Keratinocyte (primary cell): ENCODE measurements around the gene DIPK1A. TPM values are rescaled to one million over a fixed set of nuclear protein-coding genes. Genes with fewer than 3 reads are reported as not detected.

ENCODE experiments used
- DNase-seq: peaks from one replicate; pipeline ENCODE4 v3.0.0-alpha.2; 2011; ENCODE audit warnings: low read depth, missing footprints, low spot score
- FAIRE-seq: peaks from 2 replicates; lab custom pipeline; 2011; peaks lifted over from hg19 to GRCh38; lab: Jason Lieb, UNC
- H2AFZ ChIP-seq: 2 replicates; pipeline ENCODE4 v1.6.0; 2012; ENCODE audit warnings: low read length, control low read depth, inconsistent platforms; ENCODE audit not compliant: control insufficient read depth
- H3K27ac ChIP-seq: 2 replicates; pipeline ENCODE4 v1.5.1; 2011; ENCODE audit warnings: low read length; ENCODE audit not compliant: control insufficient read depth, insufficient read depth
- H3K27me3 ChIP-seq: 3 replicates; pipeline ENCODE4 v1.6.0; 2011; ENCODE audit warnings: low read length; ENCODE audit not compliant: control insufficient read depth, insufficient read depth; ENCODE audit errors: extremely low read depth
- H3K36me3 ChIP-seq, 2 experiments: 2 replicates in 1 of 2; 3 replicates in 1 of 2; pipeline ENCODE4 v1.5.1; 2011; ENCODE audit warnings: low read length in 2 of 2, mild to moderate bottlenecking in 1 of 2; ENCODE audit not compliant: control insufficient read depth in 2 of 2, insufficient read depth in 2 of 2; ENCODE audit errors: extremely low read depth in 1 of 2
- H3K4me1 ChIP-seq: 3 replicates; pipeline ENCODE4 v1.5.1; 2011; ENCODE audit warnings: low read length; ENCODE audit not compliant: control insufficient read depth, insufficient read depth; ENCODE audit errors: extremely low read depth
- H3K4me2 ChIP-seq: 3 replicates; pipeline ENCODE4 v1.6.0; 2011; ENCODE audit warnings: low read depth, low read length; ENCODE audit not compliant: control insufficient read depth, insufficient read depth; ENCODE audit errors: extremely low read depth
- H3K4me3 ChIP-seq, 3 experiments: fragments of 200-600 bp in 1 of 3; sonication (generic) in 1 of 3; 2 replicates in 2 of 3; 3 replicates in 1 of 3; pipeline ENCODE4 v1.5.1; 2011 to 2016; ENCODE audit warnings: low read length in 3 of 3, mild to moderate bottlenecking in 3 of 3, control low read depth in 2 of 3, inconsistent platforms in 1 of 3, low read depth in 1 of 3, mixed read lengths in 1 of 3, mixed run types in 1 of 3, moderate library complexity in 1 of 3; ENCODE audit not compliant: control insufficient read depth in 2 of 3, insufficient read depth in 2 of 3; ENCODE audit errors: extremely low read depth in 1 of 3
- H3K79me2 ChIP-seq: 2 replicates; pipeline ENCODE4 v1.6.0; 2012; ENCODE audit warnings: low read length; ENCODE audit not compliant: control insufficient read depth, insufficient read depth
- H3K9ac ChIP-seq: 3 replicates; pipeline ENCODE4 v1.6.0; 2011; ENCODE audit warnings: low read length; ENCODE audit not compliant: control insufficient read depth, insufficient read depth; ENCODE audit errors: extremely low read depth
- H3K9me1 ChIP-seq: 3 replicates; pipeline ENCODE4 v1.6.0; 2011; ENCODE audit warnings: low read length; ENCODE audit not compliant: control insufficient read depth, insufficient read depth; ENCODE audit errors: extremely low read depth
- H3K9me3 ChIP-seq: 2 replicates; pipeline ENCODE4 v1.5.1; 2012; ENCODE audit warnings: low read depth, low read length; ENCODE audit not compliant: control insufficient read depth
- H4K20me1 ChIP-seq: 3 replicates; pipeline ENCODE4 v1.6.0; 2011; ENCODE audit warnings: low read length; ENCODE audit not compliant: control insufficient read depth, insufficient read depth; ENCODE audit errors: extremely low read depth
- EZH2 ChIP-seq: IDR thresholded peaks from one replicate; pipeline ENCODE4 v1.6.1; 2012; ENCODE audit warnings: inconsistent platforms, mild to moderate bottlenecking, low read length, moderate library complexity
- dilution Hi-C: fragments of 300-500 bp; cut with MboI; formaldehyde crosslinking; loops from one replicate; pipeline ENCODE4 v1.7.0; 2020; ENCODE audit warnings: low sequenced_read_pairs; ENCODE audit not compliant: extremely low pct_ligation_motif_present
- polyA plus RNA-seq, 5 experiments: library from polyadenylated mRNA; depleted of rRNA in 3 of 5; stranded (reverse) in 3 of 5; stranded (forward) in 1 of 5; unstranded in 1 of 5; fragments of >200 nt; gene quantifications; 1 replicate in 1 of 5; 2 replicates in 3 of 5; 3 replicates in 1 of 5; pipeline versions ENCODE4 v1.2.1 to v1.2.3, GENCODE V29; 2011 to 2012; ENCODE audit warnings: missing spikeins in 2 of 5, low read depth in 1 of 5, low replicate concordance in 1 of 5
- TF ChIP-seq, protein P1 (sequence below), 3 experiments: IDR thresholded peaks in 1 of 3; conservative IDR thresholded peaks in 1 of 3; optimal IDR thresholded peaks in 1 of 3; 2 replicates in 2 of 3; 3 replicates in 1 of 3; pipeline versions ENCODE3 to v1.5.1; 2011; ENCODE audit warnings: low read length in 3 of 3, mild to moderate bottlenecking in 3 of 3, moderate library complexity in 2 of 3, control low read depth in 1 of 3, inconsistent platforms in 1 of 3; ENCODE audit not compliant: insufficient read depth in 2 of 3; ENCODE audit errors: extremely low read depth in 1 of 3

The DIPK1A gene
- polyA plus RNA-seq, 1 donor (not counting 4 experiments of a cell fraction or from before 2014, with no cell fraction given): 22.0 TPM

DNA sequence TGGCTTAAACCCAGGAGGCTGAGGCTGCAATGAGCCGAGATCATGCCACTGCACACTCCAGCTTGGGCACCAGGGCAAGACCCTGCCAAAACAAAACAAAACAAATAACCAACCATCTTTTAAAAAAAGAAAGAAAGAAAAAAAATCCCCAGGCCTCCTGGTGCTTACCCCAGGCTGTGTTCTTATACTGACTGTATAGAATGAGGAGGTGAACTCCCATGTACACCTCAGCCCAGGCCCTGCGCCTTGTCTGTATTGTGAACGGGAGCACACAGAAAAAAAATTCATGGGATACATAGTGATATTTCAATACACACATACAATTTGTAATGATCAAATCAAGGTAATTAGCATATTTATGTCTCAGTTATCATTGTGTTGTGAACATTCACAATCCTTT lies 115.4 kb downstream of the DIPK1A start:
- Histone ChIP-seq H3K27ac (no peak overlapping the region), H3K4me3 (no peak overlapping the region), H4K20me1 (peaks cover 3% of the 10 kb centered on the region), H3K79me2 (no peaks in the 10 kb centered on the region), H3K36me3 (peaks cover 11 to 17% of the 10 kb centered on the region in 2 experiments), H3K4me2 (no peak overlapping the region), H3K9me3 (no peaks in the 10 kb centered on the region), H3K27me3 (no peaks in the 10 kb centered on the region), H3K4me1 (peaks cover 11% of the 10 kb centered on the region), H2AFZ (no peak overlapping the region), H3K9ac (no peak overlapping the region), H3K9me1 (no peaks in the 10 kb centered on the region)
- dilution Hi-C loops: no loop called here
- no peak for DNase-seq
- TF ChIP-seq, protein P1, sequence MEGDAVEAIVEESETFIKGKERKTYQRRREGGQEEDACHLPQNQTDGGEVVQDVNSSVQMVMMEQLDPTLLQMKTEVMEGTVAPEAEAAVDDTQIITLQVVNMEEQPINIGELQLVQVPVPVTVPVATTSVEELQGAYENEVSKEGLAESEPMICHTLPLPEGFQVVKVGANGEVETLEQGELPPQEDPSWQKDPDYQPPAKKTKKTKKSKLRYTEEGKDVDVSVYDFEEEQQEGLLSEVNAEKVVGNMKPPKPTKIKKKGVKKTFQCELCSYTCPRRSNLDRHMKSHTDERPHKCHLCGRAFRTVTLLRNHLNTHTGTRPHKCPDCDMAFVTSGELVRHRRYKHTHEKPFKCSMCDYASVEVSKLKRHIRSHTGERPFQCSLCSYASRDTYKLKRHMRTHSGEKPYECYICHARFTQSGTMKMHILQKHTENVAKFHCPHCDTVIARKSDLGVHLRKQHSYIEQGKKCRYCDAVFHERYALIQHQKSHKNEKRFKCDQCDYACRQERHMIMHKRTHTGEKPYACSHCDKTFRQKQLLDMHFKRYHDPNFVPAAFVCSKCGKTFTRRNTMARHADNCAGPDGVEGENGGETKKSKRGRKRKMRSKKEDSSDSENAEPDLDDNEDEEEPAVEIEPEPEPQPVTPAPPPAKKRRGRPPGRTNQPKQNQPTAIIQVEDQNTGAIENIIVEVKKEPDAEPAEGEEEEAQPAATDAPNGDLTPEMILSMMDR (optimal IDR thresholded peaks at IDR 0.05 in 1 of 3, IDR thresholded peaks at IDR 0.05 in 1 of 3, conservative IDR thresholded peaks at IDR 0.05 in 1 of 3; ENCODE audit: extremely low read depth in 1 of 3, insufficient read depth in 2 of 3, low read length in 3 of 3): no peak
- no peak for TF ChIP-seq EZH2
- FAIRE-seq: no peak

DNA sequence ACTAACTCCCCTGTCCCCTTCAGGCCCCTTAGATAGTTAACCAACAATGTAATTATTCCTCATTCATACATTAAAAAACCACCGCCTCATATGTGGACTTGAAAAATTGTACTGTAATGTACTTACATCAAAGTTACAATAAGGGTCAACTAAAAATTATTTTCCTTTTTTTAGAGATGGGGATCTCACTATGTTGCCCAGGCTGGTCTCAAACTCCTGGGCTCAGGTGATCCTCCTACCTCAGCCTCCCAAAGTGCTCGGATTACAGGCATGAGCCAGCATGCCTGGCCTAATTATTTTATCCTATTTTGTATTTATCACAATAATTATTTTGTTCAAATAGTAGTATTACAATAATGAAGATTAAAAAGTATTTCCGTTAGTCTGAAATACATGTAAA lies 116.8 kb downstream of the DIPK1A start:
- Histone ChIP-seq H3K4me3 (no peak overlapping the region), H3K9me3 (no peaks in the 10 kb centered on the region), H3K4me2 (no peak overlapping the region), H3K79me2 (peaks cover 13% of the 10 kb centered on the region), H3K4me1 (peaks cover 11% of the 10 kb centered on the region), H2AFZ (no peak overlapping the region), H3K36me3 (peaks cover 22 to 28% of the 10 kb centered on the region in 2 experiments), H3K27me3 (no peaks in the 10 kb centered on the region), H3K9me1 (no peaks in the 10 kb centered on the region), H3K9ac (no peak overlapping the region), H3K27ac (no peak overlapping the region), H4K20me1 (peaks cover 13% of the 10 kb centered on the region)
- no peak for FAIRE-seq
- dilution Hi-C loops: no loop called here
- DNase-seq: no peak
- TF ChIP-seq EZH2: no peak
- TF ChIP-seq, protein P1 (optimal IDR thresholded peaks at IDR 0.05 in 1 of 3, IDR thresholded peaks at IDR 0.05 in 1 of 3, conservative IDR thresholded peaks at IDR 0.05 in 1 of 3; ENCODE audit: extremely low read depth in 1 of 3, insufficient read depth in 2 of 3, low read length in 3 of 3): no peak
